Colonic mucosa (tissue), 4 donors: ENCODE results near the gene TSGA10IP. TPM values are rescaled to one million over a fixed set of nuclear protein-coding genes. Genes with fewer than 3 reads are reported as not detected.

Experiments used
- DNase-seq: peaks from one replicate; pipeline ENCODE4 v3.0.0-alpha.2; 2020
- H3K27ac ChIP-seq: fragments of 200-600 bp; one replicate; pipeline ENCODE4 v1.8.0; 2021
- H3K27me3 ChIP-seq: fragments of 200-600 bp; one replicate; pipeline ENCODE4 v1.8.0; 2021
- H3K36me3 ChIP-seq: fragments of 200-600 bp; one replicate; pipeline ENCODE4 v1.8.0; 2021
- H3K4me1 ChIP-seq: fragments of 200-600 bp; one replicate; pipeline ENCODE4 v1.8.0; 2021; ENCODE audit warnings: mild to moderate bottlenecking
- H3K4me3 ChIP-seq: fragments of 200-600 bp; one replicate; pipeline ENCODE4 v1.8.0; 2021
- H3K9ac ChIP-seq, 2 donors: one replicate each; pipeline ENCODE4 v1.7.0; 2013; ENCODE audit warnings: control low read depth in 2 of 2, low read depth in 2 of 2, low read length in 2 of 2
- H3K9me3 ChIP-seq: fragments of 200-600 bp; one replicate; pipeline ENCODE4 v1.8.0; 2021
- CTCF ChIP-seq: fragments of 200-600 bp; IDR thresholded peaks from one replicate; pipeline ENCODE4 v1.8.0; 2022; ENCODE audit warnings: antibody characterized with exemption, mild to moderate bottlenecking
- intact Hi-C: fragments of 100-400 bp; cut with DNase I; formaldehyde crosslinking; loops from one replicate; pipeline ENCODE4 v1.14.1; 2022
- total RNA-seq, 2 donors: library from RNA; stranded (reverse); fragmentation: NEBNext Ultra II Directional in 1 of 2; extraction: Animal tissue kit (Norgen Biotek cat#: 25700) in 1 of 2; gene quantifications; one replicate each; pipeline ENCODE4 v1.2.1, GENCODE V29; 2021
- donor health status: healthy.
- donor health status: DM: no; HTN: no; CAD: no.
- donor health status: DM: no; HTN: no; CAD: no.

TSGA10IP gene
- total RNA-seq, 2 donors from 2014 or later = not detected

DNA sequence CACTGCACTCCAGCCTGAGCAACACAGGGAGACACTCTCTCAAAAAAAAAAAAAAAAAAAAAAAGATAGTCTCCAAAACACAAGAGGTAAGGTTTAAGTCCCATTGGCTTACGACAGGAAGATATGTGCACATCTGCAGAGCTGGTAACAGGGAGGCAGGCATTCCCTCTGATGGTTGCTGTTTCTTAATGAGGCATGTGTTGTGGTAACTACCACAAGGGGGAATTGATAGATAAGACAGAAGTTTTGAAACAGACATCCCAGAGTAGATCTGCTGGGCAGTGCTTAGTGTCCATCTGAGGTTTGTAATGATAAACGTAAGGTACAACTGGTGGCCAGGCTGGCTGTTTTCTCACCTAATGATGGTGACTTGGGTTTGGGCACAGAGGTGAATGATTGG, 52.0 kb downstream of the TSGA10IP start:
- Histone ChIP-seq H3K27ac (no peak overlapping the region), H3K27me3 (no peaks in the 10 kb centered on the region), H3K9ac (no peak overlapping the region), H3K9me3 (no peaks in the 10 kb centered on the region), H3K36me3 (peaks cover 20% of the 10 kb centered on the region), H3K4me1 (peaks cover 3% of the 10 kb centered on the region), H3K4me3 (no peak overlapping the region)
- DNase-seq = no peak
- intact Hi-C loops = loop anchor here (10.0 kb wide), 1 partner anchor 272 kb away; the partner anchor contains the start of gene RNASEH2C
- TF ChIP-seq CTCF = no peak

GRCh38 chr11:66001942-66002647, 56.8 kb downstream of the TSGA10IP start, which contains the start of the genes BANF1 and EIF1AD:
Gene BANF1 (plus strand): TSS chr11:66002503. CDS start chr11:66003251, 748 bp downstream.
Gene EIF1AD (minus strand): TSS chr11:66002157. CDS start chr11:66000389, 1,768 bp downstream.
- H3K36me3 ChIP-seq = peaks cover 20% of the 10 kb centered on the region
- intact Hi-C loops = loop anchor here (5.0 kb wide), 1 partner anchor 40 kb away; the partner anchor contains the start of gene SART1
- no peak for TF ChIP-seq CTCF

DNA sequence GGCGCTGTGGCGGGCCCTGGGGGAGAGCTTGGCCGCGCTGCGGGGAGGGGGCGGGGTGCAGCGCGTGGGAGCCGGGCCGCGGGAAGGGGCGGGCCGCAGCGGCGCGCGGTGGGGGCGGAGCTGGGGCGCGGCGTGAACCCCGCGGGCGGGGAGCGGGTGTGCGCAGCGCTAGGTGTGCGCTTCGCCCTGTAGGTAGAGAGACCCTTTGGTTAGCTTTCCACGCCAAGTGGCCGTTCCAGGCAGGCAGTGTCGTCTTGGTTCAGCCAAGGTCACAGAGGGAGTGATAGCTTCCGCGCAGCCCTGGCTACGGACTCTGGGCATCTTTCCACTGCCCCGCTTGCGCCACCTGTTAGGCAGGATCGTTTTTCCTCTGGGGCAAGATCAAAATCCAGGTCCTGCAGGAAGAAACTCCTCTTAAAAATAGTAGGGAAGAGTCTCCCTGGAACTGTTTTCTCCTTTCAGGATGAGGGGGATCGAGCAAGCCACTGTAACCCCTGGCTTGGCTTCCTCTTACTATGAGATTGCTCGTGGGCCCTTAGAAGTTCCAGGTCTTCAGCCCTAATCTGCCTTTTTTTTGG, 57.5 kb downstream of the TSGA10IP start:
- Histone ChIP-seq H3K4me1 (peaks cover 6% of the 10 kb centered on the region), H3K27ac (peak overlapping the region; percentile 93), H3K9ac (peak overlapping the region; percentile 85 to 99), H3K9me3 (no peaks in the 10 kb centered on the region), H3K36me3 (peaks cover 20% of the 10 kb centered on the region), H3K4me3 (peak overlapping the region; percentile 71), H3K27me3 (no peaks in the 10 kb centered on the region)
- peak; percentile 67 for DNase-seq
- intact Hi-C loops = loop anchor here (5.0 kb wide), 1 partner anchor 40 kb away; the partner anchor contains the start of gene SART1
- TF ChIP-seq CTCF = no peak

More at GRCh38 chr11:66001942-66002647, 56.8 kb downstream of the TSGA10IP start, which contains the start of the genes BANF1 and EIF1AD:
- Histone ChIP-seq H3K27ac (peak within 1 kb of the TSS; percentile 93), H3K27me3 (no peaks in the 10 kb centered on the region), H3K9ac (peak within 1 kb of the TSS; percentile 85 to 99), H3K4me1 (peaks cover 6% of the 10 kb centered on the region), H3K4me3 (peak within 1 kb of the TSS; percentile 71), H3K9me3 (no peaks in the 10 kb centered on the region)
- DNase-seq = peak; percentile 95

DNA sequence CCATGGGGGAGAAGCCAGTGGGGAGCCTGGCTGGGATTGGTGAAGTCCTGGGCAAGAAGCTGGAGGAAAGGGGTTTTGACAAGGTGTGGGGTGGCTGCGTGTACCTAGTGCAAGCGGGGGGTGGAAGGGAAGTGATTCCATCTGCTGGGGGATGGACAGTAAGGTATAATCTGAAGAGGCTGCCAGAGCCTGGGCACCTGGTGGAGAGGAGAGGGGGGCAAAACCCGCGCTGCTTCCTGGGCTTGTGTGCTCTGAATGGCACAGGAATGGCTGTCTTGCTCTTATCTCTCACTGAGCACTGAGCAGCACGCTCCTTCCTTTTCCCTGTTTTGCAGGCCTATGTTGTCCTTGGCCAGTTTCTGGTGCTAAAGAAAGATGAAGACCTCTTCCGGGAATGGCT, 58.0 kb downstream of the TSGA10IP start:
- peak overlapping the region; percentile 85 to 99 for H3K9ac ChIP-seq
- peaks cover 6% of the 10 kb centered on the region for H3K4me1 ChIP-seq
- no peaks in the 10 kb centered on the region for H3K27me3 ChIP-seq
- H3K27ac ChIP-seq = peak overlapping the region; percentile 93
- peak overlapping the region; percentile 71 for H3K4me3 ChIP-seq
- DNase-seq = no peak
- H3K9me3 ChIP-seq = no peaks in the 10 kb centered on the region
- TF ChIP-seq CTCF = no peak
- intact Hi-C loops = loop anchor here (5.0 kb wide), 1 partner anchor 41 kb away; the partner anchor contains the start of gene SART1
- peaks cover 17% of the 10 kb centered on the region for H3K36me3 ChIP-seq

DNA sequence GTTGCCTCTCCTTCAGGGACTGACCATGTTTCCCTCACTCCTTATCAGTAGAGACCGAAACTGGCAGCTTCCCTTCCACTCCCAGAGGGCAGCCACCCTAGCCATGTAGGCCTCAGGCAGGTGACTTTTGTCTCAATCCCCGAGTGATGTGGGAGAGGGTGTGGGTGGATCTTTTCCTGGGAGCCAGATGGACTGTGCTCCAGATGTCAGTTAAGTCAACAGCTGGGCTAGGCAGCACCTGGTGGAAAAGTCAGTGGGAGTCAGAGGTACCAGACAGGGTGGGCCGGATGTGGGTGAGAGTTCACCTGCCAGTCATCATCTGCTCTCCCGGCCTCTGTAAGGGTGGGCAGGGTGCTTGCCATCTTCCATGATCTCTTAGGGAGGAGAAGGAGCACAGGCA, 58.9 kb downstream of the TSGA10IP start:
- Histone ChIP-seq H3K9ac (no peak overlapping the region), H3K9me3 (no peaks in the 10 kb centered on the region), H3K27ac (no peak overlapping the region), H3K27me3 (no peaks in the 10 kb centered on the region), H3K4me3 (no peak overlapping the region), H3K36me3 (peaks cover 8% of the 10 kb centered on the region), H3K4me1 (peaks cover 6% of the 10 kb centered on the region)
- no peak for DNase-seq
- no peak for TF ChIP-seq CTCF
- intact Hi-C loops = loop anchor here (5.0 kb wide), 1 partner anchor 42 kb away; the partner anchor contains the start of gene SART1
